NB4 (cell line): ENCODE data around the gene CIB4.

ENCODE experiments used
- MYC ChIP-seq: IDR thresholded peaks from 2 replicates; pipeline ENCODE4 v1.6.1; 2011; ENCODE audit warnings: low read depth, low read length
- POLR2A ChIP-seq: IDR thresholded peaks from 2 replicates; pipeline ENCODE4 v1.6.1; 2011; ENCODE audit warnings: mild to moderate bottlenecking; ENCODE audit not compliant: insufficient read length; ENCODE audit errors: extremely low read depth
- TF ChIP-seq, protein P1 (sequence below): IDR thresholded peaks from one replicate; pipeline ENCODE4 v1.5.1; 2012; ENCODE audit warnings: low read depth, low read length
- TF ChIP-seq, protein P2 (sequence below): IDR thresholded peaks from 2 replicates; pipeline ENCODE4 v1.6.1; 2011; ENCODE audit warnings: low read depth, low read length

DNA sequence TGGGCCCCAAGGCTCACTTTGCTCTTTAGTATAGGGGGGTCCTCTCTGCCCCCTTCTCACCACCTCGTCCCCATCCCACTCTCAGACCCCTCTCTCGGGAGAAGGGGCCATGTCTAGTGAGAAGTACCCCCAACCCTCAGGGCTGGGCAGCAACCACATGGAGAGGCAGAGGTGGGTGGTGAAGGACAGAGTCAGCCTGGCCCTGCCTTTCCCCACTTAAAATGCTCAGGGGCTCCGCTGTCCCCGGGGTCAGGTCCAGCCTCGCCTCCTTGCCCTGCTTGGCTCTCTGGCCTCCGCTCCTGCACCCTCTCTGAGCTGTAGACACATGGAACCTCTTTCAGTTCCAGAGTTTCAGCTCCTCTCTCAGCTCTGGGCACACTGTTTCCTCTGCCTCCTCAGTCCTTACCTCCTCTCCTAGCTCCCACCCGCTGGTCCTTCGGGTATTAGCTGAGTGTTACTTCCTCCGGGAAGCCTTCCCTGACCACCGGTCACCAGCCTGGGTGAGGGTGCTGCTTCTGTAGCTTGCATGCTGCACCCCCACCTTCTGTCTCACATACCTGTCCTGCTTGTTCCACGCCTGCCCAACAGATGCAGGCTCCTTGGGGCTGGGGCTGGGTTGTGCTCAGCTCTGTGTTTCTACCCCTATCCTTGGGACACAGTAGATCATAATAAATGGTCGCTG, 83.8 kb downstream of the CIB4 start:
- TF ChIP-seq, protein P1, sequence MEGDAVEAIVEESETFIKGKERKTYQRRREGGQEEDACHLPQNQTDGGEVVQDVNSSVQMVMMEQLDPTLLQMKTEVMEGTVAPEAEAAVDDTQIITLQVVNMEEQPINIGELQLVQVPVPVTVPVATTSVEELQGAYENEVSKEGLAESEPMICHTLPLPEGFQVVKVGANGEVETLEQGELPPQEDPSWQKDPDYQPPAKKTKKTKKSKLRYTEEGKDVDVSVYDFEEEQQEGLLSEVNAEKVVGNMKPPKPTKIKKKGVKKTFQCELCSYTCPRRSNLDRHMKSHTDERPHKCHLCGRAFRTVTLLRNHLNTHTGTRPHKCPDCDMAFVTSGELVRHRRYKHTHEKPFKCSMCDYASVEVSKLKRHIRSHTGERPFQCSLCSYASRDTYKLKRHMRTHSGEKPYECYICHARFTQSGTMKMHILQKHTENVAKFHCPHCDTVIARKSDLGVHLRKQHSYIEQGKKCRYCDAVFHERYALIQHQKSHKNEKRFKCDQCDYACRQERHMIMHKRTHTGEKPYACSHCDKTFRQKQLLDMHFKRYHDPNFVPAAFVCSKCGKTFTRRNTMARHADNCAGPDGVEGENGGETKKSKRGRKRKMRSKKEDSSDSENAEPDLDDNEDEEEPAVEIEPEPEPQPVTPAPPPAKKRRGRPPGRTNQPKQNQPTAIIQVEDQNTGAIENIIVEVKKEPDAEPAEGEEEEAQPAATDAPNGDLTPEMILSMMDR: no peak
- TF ChIP-seq, protein P2, sequence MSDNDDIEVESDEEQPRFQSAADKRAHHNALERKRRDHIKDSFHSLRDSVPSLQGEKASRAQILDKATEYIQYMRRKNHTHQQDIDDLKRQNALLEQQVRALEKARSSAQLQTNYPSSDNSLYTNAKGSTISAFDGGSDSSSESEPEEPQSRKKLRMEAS: no peak
- no peak for TF ChIP-seq POLR2A
- TF ChIP-seq MYC: no peak
